ENCODE measurements around the gene ST6GALNAC6.
"Not testable (repeated sequence)": the region's sequence is repeated elsewhere in the genome, so short reads cannot be mapped to it uniquely, and the experiment has no call there.

Gene ST6GALNAC6

DNA sequence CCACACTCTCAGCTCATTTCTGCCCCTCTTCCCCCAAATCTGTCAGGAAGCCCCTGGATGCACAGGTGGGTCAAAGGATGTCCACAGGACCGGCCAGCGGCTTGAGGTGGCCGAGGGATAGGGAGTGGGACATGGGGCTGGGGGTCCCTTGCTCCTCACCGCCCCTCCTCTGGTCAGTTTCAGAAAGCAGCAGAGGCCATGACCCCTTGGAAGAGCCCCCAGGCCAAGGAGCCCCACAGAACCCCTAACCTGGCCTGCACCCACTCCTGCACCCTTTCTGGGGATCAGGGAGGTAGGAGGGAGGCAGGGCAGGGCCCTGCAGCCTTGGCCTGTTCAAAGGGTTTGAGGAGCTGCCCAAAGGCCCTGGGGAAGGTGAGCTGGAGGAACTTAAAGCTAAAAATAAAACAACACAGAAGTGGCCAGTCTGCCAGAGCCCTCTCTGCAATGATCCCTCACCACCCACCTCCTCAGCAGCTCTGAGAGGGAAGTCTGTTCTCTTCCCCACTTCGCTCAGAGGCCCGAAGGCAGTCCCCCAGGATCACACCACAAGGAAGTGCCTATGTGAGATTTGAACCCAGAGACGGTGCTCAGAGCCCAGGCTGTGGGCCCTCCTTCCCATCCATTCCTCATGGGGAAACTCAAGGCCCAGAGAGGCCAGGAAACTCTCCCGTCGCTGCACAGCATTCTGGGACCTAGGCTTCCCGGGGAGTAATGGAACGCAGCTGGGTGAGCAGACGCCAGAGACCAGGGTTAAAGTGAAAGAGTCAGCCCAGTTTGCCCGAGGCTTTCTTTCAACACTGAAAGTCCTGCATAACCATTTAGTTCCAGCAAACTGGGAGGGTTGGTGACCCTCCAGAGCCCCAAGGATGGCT is 45.9 kb downstream of the ST6GALNAC6 start:
- H3K36me3 ChIP-seq (ENCODE audit: insufficient read depth, low read length), result peaks cover 34% of the 10 kb centered on the region
- peaks cover 68% of the 10 kb centered on the region for H3K79me2 ChIP-seq (ENCODE audit: control insufficient read depth, insufficient read depth, low read length, unreplicated experiment)
- no peak overlapping the region for H2AFZ ChIP-seq (ENCODE audit: low read length, unreplicated experiment)
- no peaks in the 10 kb centered on the region for H3K27me3 ChIP-seq (ENCODE audit: insufficient read depth, low read length)
- peaks cover 21% of the 10 kb centered on the region for H3K4me1 ChIP-seq (ENCODE audit: control insufficient read depth, insufficient read depth, low read length, unreplicated experiment)
- peak overlapping the region; percentile 96 for H3K4me3 ChIP-seq (ENCODE audit: low read depth, low read length)
- H3K27ac ChIP-seq (ENCODE audit: low read depth, low read length), result peak overlapping the region; percentile 49

DNA sequence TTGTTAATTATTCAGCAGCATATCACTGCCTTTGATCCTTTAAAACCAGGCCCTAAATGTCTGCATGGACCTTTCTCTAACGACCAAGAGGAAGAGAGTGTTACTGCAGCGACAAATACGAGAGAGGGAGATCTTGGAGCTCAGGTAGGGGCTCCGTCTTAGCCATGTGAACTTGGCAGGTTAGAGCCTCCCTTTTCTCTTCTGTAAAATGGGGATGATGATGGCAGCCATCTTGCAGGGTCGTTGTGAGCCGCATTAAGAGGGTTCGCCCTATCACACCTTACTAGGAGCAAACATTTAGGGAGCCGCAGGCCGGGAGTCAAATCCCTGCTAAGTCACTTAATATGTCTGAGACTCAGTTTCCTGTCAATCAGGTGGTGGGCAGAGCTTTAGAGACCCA is 46.6 kb downstream of the ST6GALNAC6 start:
- Histone ChIP-seq H2AFZ (ENCODE audit: low read length, unreplicated experiment) (no peak overlapping the region), H3K4me3 (ENCODE audit: low read depth, low read length) (peak overlapping the region; percentile 96), H3K36me3 (ENCODE audit: insufficient read depth, low read length) (peaks cover 38% of the 10 kb centered on the region), H3K79me2 (ENCODE audit: control insufficient read depth, insufficient read depth, low read length, unreplicated experiment) (peaks cover 75% of the 10 kb centered on the region), H3K27me3 (ENCODE audit: insufficient read depth, low read length) (no peaks in the 10 kb centered on the region), H3K27ac (ENCODE audit: low read depth, low read length) (no peak overlapping the region), H3K4me1 (ENCODE audit: control insufficient read depth, insufficient read depth, low read length, unreplicated experiment) (peaks cover 19% of the 10 kb centered on the region)

DNA sequence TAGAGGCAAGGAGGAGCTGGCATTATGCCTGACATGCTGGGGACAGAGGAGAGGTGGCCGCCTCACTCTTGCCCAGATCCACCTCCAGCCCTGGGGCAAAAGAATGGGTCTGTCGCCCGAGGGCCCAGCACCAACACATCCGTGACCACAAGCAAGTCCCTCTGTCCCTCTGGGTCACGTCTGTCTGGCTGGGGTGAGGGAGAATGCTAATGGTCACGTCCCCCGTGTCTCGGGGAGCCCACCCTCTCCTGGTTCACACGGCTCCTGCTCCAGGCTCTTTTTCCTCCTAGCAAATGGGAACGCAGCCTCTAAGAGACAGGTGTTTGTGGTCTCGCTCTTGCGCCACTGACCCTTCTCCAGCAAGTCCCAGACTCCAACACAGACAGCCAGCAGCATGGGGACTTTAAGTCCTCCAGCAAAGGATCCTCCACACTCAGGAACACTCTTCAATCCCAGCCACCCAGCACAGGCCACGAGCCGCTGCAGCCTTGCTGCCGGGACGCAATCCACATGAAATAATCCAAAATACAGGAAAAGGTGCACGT is 49.0 kb downstream of the ST6GALNAC6 start:
- H3K4me3 ChIP-seq (ENCODE audit: low read depth, low read length), result peak overlapping the region; percentile 96; the same call in 1 of the 2 replicates
- H2AFZ ChIP-seq (ENCODE audit: low read length, unreplicated experiment), result no peak overlapping the region
- H3K27ac ChIP-seq (ENCODE audit: low read depth, low read length), result no peak overlapping the region
- peaks cover 39% of the 10 kb centered on the region for H3K4me1 ChIP-seq (ENCODE audit: control insufficient read depth, insufficient read depth, low read length, unreplicated experiment)
- H3K36me3 ChIP-seq (ENCODE audit: insufficient read depth, low read length), result peaks cover 38% of the 10 kb centered on the region
- peaks cover 99% of the 10 kb centered on the region for H3K79me2 ChIP-seq (ENCODE audit: control insufficient read depth, insufficient read depth, low read length, unreplicated experiment)
- H3K27me3 ChIP-seq (ENCODE audit: insufficient read depth, low read length), result no peaks in the 10 kb centered on the region

- Histone ChIP-seq H3K36me3 (ENCODE audit: insufficient read depth, low read length) (peaks cover 38% of the 10 kb centered on the region), H3K79me2 (ENCODE audit: control insufficient read depth, insufficient read depth, low read length, unreplicated experiment) (peaks cover 98% of the 10 kb centered on the region), H3K27me3 (ENCODE audit: insufficient read depth, low read length) (no peaks in the 10 kb centered on the region), H3K4me1 (ENCODE audit: control insufficient read depth, insufficient read depth, low read length, unreplicated experiment) (peaks cover 51% of the 10 kb centered on the region), H2AFZ (ENCODE audit: low read length, unreplicated experiment) (no peak overlapping the region), H3K4me3 (ENCODE audit: low read depth, low read length) (no peak overlapping the region), H3K27ac (ENCODE audit: low read depth, low read length) (no peak overlapping the region)
Measured at GRCh38 chr9:127848756-127849504, 50.5 kb downstream of the ST6GALNAC6 start.

- no peaks in the 10 kb centered on the region for H3K27me3 ChIP-seq (ENCODE audit: insufficient read depth, low read length)
- peak overlapping the region; percentile 91 for H3K27ac ChIP-seq (ENCODE audit: low read depth, low read length)
- H3K4me3 ChIP-seq (ENCODE audit: low read depth, low read length), result no peak overlapping the region
- peaks cover 51% of the 10 kb centered on the region for H3K4me1 ChIP-seq (ENCODE audit: control insufficient read depth, insufficient read depth, low read length, unreplicated experiment)
- H3K79me2 ChIP-seq (ENCODE audit: control insufficient read depth, insufficient read depth, low read length, unreplicated experiment), result peaks cover 93% of the 10 kb centered on the region
- H3K36me3 ChIP-seq (ENCODE audit: insufficient read depth, low read length), result peaks cover 38% of the 10 kb centered on the region
- no peak overlapping the region for H2AFZ ChIP-seq (ENCODE audit: low read length, unreplicated experiment)
Measured at GRCh38 chr9:127847833-127848755, 51.3 kb downstream of the ST6GALNAC6 start.

GRCh38 chr9:127847178-127847510 is 52.3 kb downstream of the ST6GALNAC6 start:
- peak overlapping the region; percentile 56 for H3K4me3 ChIP-seq (ENCODE audit: low read depth, low read length)
- H3K79me2 ChIP-seq (ENCODE audit: control insufficient read depth, insufficient read depth, low read length, unreplicated experiment), result peaks cover 89% of the 10 kb centered on the region
- peaks cover 30% of the 10 kb centered on the region for H3K36me3 ChIP-seq (ENCODE audit: insufficient read depth, low read length)
- no peak overlapping the region for H2AFZ ChIP-seq (ENCODE audit: low read length, unreplicated experiment)
- H3K4me1 ChIP-seq (ENCODE audit: control insufficient read depth, insufficient read depth, low read length, unreplicated experiment), result peaks cover 44% of the 10 kb centered on the region
- no peaks in the 10 kb centered on the region for H3K27me3 ChIP-seq (ENCODE audit: insufficient read depth, low read length)
- H3K27ac ChIP-seq (ENCODE audit: low read depth, low read length), result peak overlapping the region; percentile 91

DNA sequence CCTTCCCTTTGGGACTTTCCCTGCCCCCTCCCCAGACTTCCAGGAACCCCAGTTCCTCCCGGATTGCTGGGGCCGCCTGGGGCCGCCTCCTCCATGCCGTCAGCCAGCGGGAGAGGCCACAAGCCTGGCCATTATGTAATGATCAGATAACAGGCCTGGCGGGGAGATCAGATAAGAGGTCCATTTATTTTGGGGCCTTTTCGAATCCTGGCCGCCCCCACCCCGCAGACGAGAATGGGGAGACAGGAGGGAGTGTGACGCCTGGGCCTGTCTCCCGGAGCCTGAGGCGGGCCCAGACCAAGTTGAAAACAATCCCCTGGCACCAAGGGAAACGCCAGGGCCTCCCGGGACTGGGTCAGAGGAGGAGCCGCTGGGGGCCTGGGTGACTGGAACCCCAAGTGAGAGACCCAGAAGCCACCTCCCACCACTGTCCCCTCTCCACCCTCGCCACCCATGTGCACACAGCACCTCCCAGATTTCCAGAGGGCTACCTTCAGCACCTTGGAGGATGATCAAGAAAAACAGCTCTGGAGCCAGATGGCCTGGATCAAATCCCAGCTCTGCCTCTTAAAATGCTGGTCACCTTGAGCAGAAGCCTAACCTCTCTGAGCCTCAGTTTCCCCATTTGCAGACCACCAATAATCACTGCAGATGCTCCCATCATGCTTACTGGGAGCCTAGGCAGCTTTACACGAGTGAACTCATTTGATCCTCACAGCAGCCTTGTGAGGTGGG is 52.8 kb downstream of the ST6GALNAC6 start:
- Histone ChIP-seq H3K4me1 (ENCODE audit: control insufficient read depth, insufficient read depth, low read length, unreplicated experiment) (peaks cover 44% of the 10 kb centered on the region), H3K4me3 (ENCODE audit: low read depth, low read length) (peak overlapping the region; percentile 56), H3K36me3 (ENCODE audit: insufficient read depth, low read length) (peaks cover 31% of the 10 kb centered on the region), H3K27me3 (ENCODE audit: insufficient read depth, low read length) (no peaks in the 10 kb centered on the region), H2AFZ (ENCODE audit: low read length, unreplicated experiment) (no peak overlapping the region), H3K27ac (ENCODE audit: low read depth, low read length) (peak overlapping the region; percentile 91), H3K79me2 (ENCODE audit: control insufficient read depth, insufficient read depth, low read length, unreplicated experiment) (peaks cover 88% of the 10 kb centered on the region)

DNA sequence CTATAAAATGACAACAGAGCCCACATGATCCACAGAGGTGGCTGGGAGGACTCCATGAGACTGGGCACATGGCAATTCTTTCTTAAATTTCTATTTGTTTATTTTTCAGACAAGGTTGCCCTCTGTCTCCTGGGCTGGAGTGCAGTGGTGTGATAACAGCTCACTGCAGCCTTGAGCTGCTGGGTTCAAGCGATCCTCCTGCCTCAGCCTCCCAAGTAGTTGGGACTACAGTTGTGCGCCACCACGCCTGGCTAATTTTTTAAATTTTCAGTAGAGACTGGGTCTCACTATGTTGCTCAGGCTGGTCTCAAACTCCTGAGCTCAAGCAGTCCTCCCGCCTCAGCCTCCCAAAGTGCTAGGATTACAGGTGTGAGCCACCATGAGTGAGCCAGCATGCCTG is 53.8 kb downstream of the ST6GALNAC6 start:
- Histone ChIP-seq H2AFZ (ENCODE audit: low read length, unreplicated experiment) (peak overlapping the region; percentile 1), H3K36me3 (ENCODE audit: insufficient read depth, low read length) (peaks cover 28% of the 10 kb centered on the region), H3K4me1 (ENCODE audit: control insufficient read depth, insufficient read depth, low read length, unreplicated experiment) (peaks cover 52% of the 10 kb centered on the region), H3K79me2 (ENCODE audit: control insufficient read depth, insufficient read depth, low read length, unreplicated experiment) (peaks cover 88% of the 10 kb centered on the region), H3K4me3 (ENCODE audit: low read depth, low read length) (peak overlapping the region; percentile 56), H3K27ac (ENCODE audit: low read depth, low read length) (peak overlapping the region; percentile 91)
- H3K27me3 ChIP-seq (ENCODE audit: insufficient read depth, low read length), result not testable (repeated sequence)

- Histone ChIP-seq H2AFZ (ENCODE audit: low read length, unreplicated experiment) (peak overlapping the region; percentile 1), H3K79me2 (ENCODE audit: control insufficient read depth, insufficient read depth, low read length, unreplicated experiment) (peaks cover 86% of the 10 kb centered on the region), H3K4me3 (ENCODE audit: low read depth, low read length) (peak overlapping the region; percentile 43), H3K27ac (ENCODE audit: low read depth, low read length) (peak overlapping the region; percentile 91), H3K4me1 (ENCODE audit: control insufficient read depth, insufficient read depth, low read length, unreplicated experiment) (peaks cover 60% of the 10 kb centered on the region), H3K36me3 (ENCODE audit: insufficient read depth, low read length) (peaks cover 21% of the 10 kb centered on the region), H3K27me3 (ENCODE audit: insufficient read depth, low read length) (no peaks in the 10 kb centered on the region)
Measured at GRCh38 chr9:127844821-127845359, 54.5 kb downstream of the ST6GALNAC6 start.

Data from ACC112 (cell line).